Muscle layer of colon (tissue), 2 donors: ENCODE data around the gene ITGA2.

ENCODE experiments used
- H3K27ac ChIP-seq: one replicate; pipeline ENCODE4 v1.7.0; 2013; ENCODE audit warnings: low read depth, mild to moderate bottlenecking, low read length, moderate library complexity
- H3K27me3 ChIP-seq, 2 donors: one replicate each; pipeline ENCODE4 v1.7.0; 2013; ENCODE audit warnings: low read length in 2 of 2, mild to moderate bottlenecking in 2 of 2; ENCODE audit not compliant: insufficient read depth in 2 of 2, control insufficient read depth in 1 of 2
- H3K36me3 ChIP-seq: one replicate; pipeline ENCODE4 v1.7.0; 2013; ENCODE audit warnings: mild to moderate bottlenecking, low read length; ENCODE audit not compliant: insufficient read depth
- H3K4me1 ChIP-seq: one replicate; pipeline ENCODE4 v1.7.0; 2013; ENCODE audit warnings: mild to moderate bottlenecking, low read length; ENCODE audit not compliant: insufficient read depth
- H3K4me3 ChIP-seq, 2 donors: one replicate each; pipeline ENCODE4 v1.7.0; 2013; ENCODE audit warnings: low read length in 2 of 2, low read depth in 1 of 2, mild to moderate bottlenecking in 1 of 2, moderate library complexity in 1 of 2
- H3K9ac ChIP-seq: one replicate; pipeline ENCODE4 v1.7.0; 2013; ENCODE audit warnings: low read length
- H3K9me3 ChIP-seq: one replicate; pipeline ENCODE4 v1.7.0; 2013; ENCODE audit warnings: mild to moderate bottlenecking, low read length
- donor health status: abdominal sarcoma.
- donor health status: Adenocarcinoma of cecum.

The ITGA2 gene

GRCh38 chr5:53002491-53002890 is 13.3 kb downstream of the ITGA2 start:
- Histone ChIP-seq H3K27me3 (no peaks in the 10 kb centered on the region), H3K9me3 (no peaks in the 10 kb centered on the region), H3K4me3 (no peak overlapping the region), H3K4me1 (peaks cover 4% of the 10 kb centered on the region), H3K36me3 (no peaks in the 10 kb centered on the region), H3K9ac (no peak overlapping the region), H3K27ac (no peak overlapping the region)

GRCh38 chr5:53003144-53003543 is 14.0 kb downstream of the ITGA2 start:
- Histone ChIP-seq H3K27ac (no peak overlapping the region), H3K9ac (no peak overlapping the region), H3K4me3 (no peak overlapping the region), H3K9me3 (no peaks in the 10 kb centered on the region), H3K36me3 (no peaks in the 10 kb centered on the region), H3K27me3 (no peaks in the 10 kb centered on the region), H3K4me1 (peaks cover 4% of the 10 kb centered on the region)

- H3K36me3 ChIP-seq, result no peaks in the 10 kb centered on the region
- no peaks in the 10 kb centered on the region for H3K27me3 ChIP-seq
- H3K4me1 ChIP-seq, result peaks cover 4% of the 10 kb centered on the region
- H3K9ac ChIP-seq, result no peak overlapping the region
- H3K27ac ChIP-seq, result no peak overlapping the region
- H3K4me3 ChIP-seq, result no peak overlapping the region
- no peaks in the 10 kb centered on the region for H3K9me3 ChIP-seq
These were observed 18.0 kb downstream of the ITGA2 start for GRCh38 chr5:53006911-53007890.

GRCh38 chr5:53008751-53009150 is 19.6 kb downstream of the ITGA2 start:
- Histone ChIP-seq H3K4me1 (peaks cover 4% of the 10 kb centered on the region), H3K27ac (no peak overlapping the region), H3K4me3 (no peak overlapping the region), H3K36me3 (no peaks in the 10 kb centered on the region), H3K27me3 (no peaks in the 10 kb centered on the region), H3K9ac (no peak overlapping the region), H3K9me3 (no peaks in the 10 kb centered on the region)

GRCh38 chr5:53009816-53010215 is 20.7 kb downstream of the ITGA2 start:
- Histone ChIP-seq H3K27ac (no peak overlapping the region), H3K9me3 (no peaks in the 10 kb centered on the region), H3K36me3 (no peaks in the 10 kb centered on the region), H3K4me1 (peaks cover 4% of the 10 kb centered on the region), H3K4me3 (no peak overlapping the region), H3K9ac (no peak overlapping the region), H3K27me3 (no peaks in the 10 kb centered on the region)

- Histone ChIP-seq H3K4me3 (no peak overlapping the region), H3K27me3 (no peaks in the 10 kb centered on the region), H3K36me3 (no peaks in the 10 kb centered on the region), H3K27ac (no peak overlapping the region), H3K9ac (no peak overlapping the region), H3K4me1 (peaks cover 4% of the 10 kb centered on the region), H3K9me3 (no peaks in the 10 kb centered on the region)
These were observed 21.7 kb downstream of the ITGA2 start for GRCh38 chr5:53010814-53011213.

GRCh38 chr5:53011233-53011632 is 22.1 kb downstream of the ITGA2 start:
- no peaks in the 10 kb centered on the region for H3K9me3 ChIP-seq
- no peak overlapping the region for H3K27ac ChIP-seq
- no peak overlapping the region for H3K4me3 ChIP-seq
- no peaks in the 10 kb centered on the region for H3K36me3 ChIP-seq
- H3K9ac ChIP-seq, result no peak overlapping the region
- peaks cover 4% of the 10 kb centered on the region for H3K4me1 ChIP-seq
- no peaks in the 10 kb centered on the region for H3K27me3 ChIP-seq

GRCh38 chr5:53013857-53014256 is 24.7 kb downstream of the ITGA2 start:
- no peak overlapping the region for H3K4me3 ChIP-seq
- no peaks in the 10 kb centered on the region for H3K4me1 ChIP-seq
- no peak overlapping the region for H3K27ac ChIP-seq

GRCh38 chr5:53017383-53017782 is 28.2 kb downstream of the ITGA2 start:
- H3K36me3 ChIP-seq, result no peaks in the 10 kb centered on the region
- no peak overlapping the region for H3K9ac ChIP-seq

More at GRCh38 chr5:53013857-53014256, 24.7 kb downstream of the ITGA2 start:
- Histone ChIP-seq H3K9ac (no peak overlapping the region), H3K36me3 (no peaks in the 10 kb centered on the region), H3K27me3 (no peaks in the 10 kb centered on the region), H3K9me3 (no peaks in the 10 kb centered on the region)

GRCh38 chr5:53017794-53018391 is 28.7 kb downstream of the ITGA2 start:
- no peak overlapping the region for H3K27ac ChIP-seq
- H3K27me3 ChIP-seq, result no peaks in the 10 kb centered on the region
- no peak overlapping the region for H3K9ac ChIP-seq
- H3K4me1 ChIP-seq, result no peaks in the 10 kb centered on the region
- H3K9me3 ChIP-seq, result no peaks in the 10 kb centered on the region
- H3K36me3 ChIP-seq, result no peaks in the 10 kb centered on the region
- no peak overlapping the region for H3K4me3 ChIP-seq

More at GRCh38 chr5:53017383-53017782, 28.2 kb downstream of the ITGA2 start:
- no peak overlapping the region for H3K4me3 ChIP-seq
- no peak overlapping the region for H3K27ac ChIP-seq
- H3K4me1 ChIP-seq, result no peaks in the 10 kb centered on the region
- no peaks in the 10 kb centered on the region for H3K27me3 ChIP-seq
- no peaks in the 10 kb centered on the region for H3K9me3 ChIP-seq

- no peaks in the 10 kb centered on the region for H3K27me3 ChIP-seq
- H3K36me3 ChIP-seq, result no peaks in the 10 kb centered on the region
- H3K27ac ChIP-seq, result no peak overlapping the region
- no peak overlapping the region for H3K9ac ChIP-seq
- no peak overlapping the region for H3K4me3 ChIP-seq
- H3K9me3 ChIP-seq, result no peaks in the 10 kb centered on the region
- no peaks in the 10 kb centered on the region for H3K4me1 ChIP-seq
These were observed 30.2 kb downstream of the ITGA2 start for GRCh38 chr5:53019320-53019719.
